ENCODE data around the gene PPP1R9A.
A peak's percentile ranks its signal among the peaks of the same experiment; 100 is the strongest.

The PPP1R9A gene

GRCh38 chr7:94907026-94907810 is at the start of gene PPP1R9A:
Gene PPP1R9A (plus strand): TSS chr7:94907594. CDS start chr7:94910114, 2,520 bp downstream.
- TF ChIP-seq CTCF (IDR thresholded peaks at IDR 0.05; ENCODE audit: low read depth, low read length) = peak; percentile 15
- no peak for DNase-seq (ENCODE audit: extremely low read depth, low read depth)

GRCh38 chr7:94871132-94871531 is 36.3 kb upstream of the PPP1R9A start:
- no peak for DNase-seq (ENCODE audit: extremely low read depth, low read depth)
- no peak for TF ChIP-seq CTCF (IDR thresholded peaks at IDR 0.05; ENCODE audit: low read depth, low read length)

- TF ChIP-seq CTCF (IDR thresholded peaks at IDR 0.05; ENCODE audit: low read depth, low read length) = no peak
These were observed 34.2 kb upstream of the PPP1R9A start for GRCh38 chr7:94873239-94873638.

GRCh38 chr7:94874036-94874785 is 33.2 kb upstream of the PPP1R9A start:
- DNase-seq (ENCODE audit: extremely low read depth, low read depth) = no peak
- TF ChIP-seq CTCF (IDR thresholded peaks at IDR 0.05; ENCODE audit: low read depth, low read length) = no peak

More at GRCh38 chr7:94873239-94873638, 34.2 kb upstream of the PPP1R9A start:
- DNase-seq (ENCODE audit: extremely low read depth, low read depth) = no peak

- no peak for DNase-seq (ENCODE audit: extremely low read depth, low read depth)
- no peak for TF ChIP-seq CTCF (IDR thresholded peaks at IDR 0.05; ENCODE audit: low read depth, low read length)
These were observed 32.2 kb upstream of the PPP1R9A start for GRCh38 chr7:94875201-94875600.

GRCh38 chr7:94877731-94878670 is 29.4 kb upstream of the PPP1R9A start:
- TF ChIP-seq CTCF (IDR thresholded peaks at IDR 0.05; ENCODE audit: low read depth, low read length) = no peak
- no peak for DNase-seq (ENCODE audit: extremely low read depth, low read depth)

All from AG09319 (cell line).